Endothelial cell of umbilical vein (primary cell): Measurements from ENCODE around the gene SRSF1. TPM values are rescaled to one million over a fixed set of nuclear protein-coding genes. Genes with fewer than 3 reads are reported as not detected.

Experiments used
- BruUV-seq: library from RNA; stranded (reverse); fragments of 400-500 nt; replicated peaks from 2 replicates; lab custom pipeline; 2021; lab: Mats Ljungman, UMichigan
- CTCF ChIA-PET: fragments of 300-600, 350-600 bp; sonication (Branson Sonifier 250); formaldehyde crosslinking; loops from one replicate; lab custom pipeline; 2021; ENCODE audit warnings: antibody characterized with exemption, inconsistent platforms; lab: Charles Lee
- POLR2A ChIA-PET: fragments of 300-600, 350-600 bp; sonication (Branson Sonifier 250); formaldehyde crosslinking; loops from one replicate; lab custom pipeline; 2021; ENCODE audit warnings: antibody characterized with exemption, inconsistent platforms; lab: Charles Lee
- DNase-seq: peaks from one replicate; pipeline ENCODE4 v3.0.0-alpha.2; 2011; ENCODE audit warnings: low read depth, low spot score
- FAIRE-seq: peaks from 2 replicates; lab custom pipeline; 2011; peaks lifted over from hg19 to GRCh38; lab: Jason Lieb, UNC
- H2AFZ ChIP-seq: 2 replicates; pipeline ENCODE4 v1.6.0; 2012; ENCODE audit warnings: low read depth, low read length, control low read depth, inconsistent platforms
- H3K27ac ChIP-seq: 2 replicates; pipeline ENCODE4 v1.5.1; 2011; ENCODE audit warnings: low read depth, mild to moderate bottlenecking, control low read depth, low read length, moderate library complexity; ENCODE audit not compliant: insufficient read depth
- H3K27me3 ChIP-seq, 2 experiments: 2 replicates each; pipeline versions ENCODE4 v1.6.0 to v1.6.1; 2011; ENCODE audit warnings: low read length in 2 of 2, mixed read lengths in 1 of 2; ENCODE audit not compliant: control insufficient read depth in 2 of 2, insufficient read depth in 2 of 2
- H3K36me3 ChIP-seq, 2 experiments: 2 replicates in 1 of 2; 3 replicates in 1 of 2; pipeline ENCODE4 v1.5.1; 2011; ENCODE audit warnings: low read length in 2 of 2, mild to moderate bottlenecking in 1 of 2, moderate library complexity in 1 of 2; ENCODE audit not compliant: control insufficient read depth in 2 of 2, insufficient read depth in 2 of 2; ENCODE audit errors: extremely low read depth in 1 of 2
- H3K4me1 ChIP-seq: 3 replicates; pipeline ENCODE4 v1.5.1; 2011; ENCODE audit warnings: mild to moderate bottlenecking, low read length; ENCODE audit not compliant: control insufficient read depth, insufficient read depth; ENCODE audit errors: extremely low read depth
- H3K4me2 ChIP-seq: 2 replicates; pipeline ENCODE4 v1.6.1; 2011; ENCODE audit warnings: low read length, control low read depth, mixed read lengths; ENCODE audit not compliant: insufficient read depth
- H3K4me3 ChIP-seq, 3 experiments: fragments of 200-600 bp in 1 of 3; sonication (generic), shearing (Covaris generic) in 1 of 3; replicated peaks in 1 of 3; 2 replicates each; pipeline ENCODE4 v1.5.1; 2011 to 2016; ENCODE audit warnings: control low read depth in 3 of 3, low read length in 3 of 3, mild to moderate bottlenecking in 2 of 3, inconsistent platforms in 1 of 3, low read depth in 1 of 3, moderate library complexity in 1 of 3; ENCODE audit not compliant: insufficient read depth in 1 of 3
- H3K79me2 ChIP-seq: 2 replicates; pipeline ENCODE4 v1.6.0; 2012; ENCODE audit warnings: low read length, inconsistent platforms; ENCODE audit not compliant: control insufficient read depth, insufficient read depth
- H3K9ac ChIP-seq: replicated peaks from 2 replicates; pipeline ENCODE3; 2011; ENCODE audit warnings: low read length, control low read depth; ENCODE audit not compliant: insufficient read depth; ENCODE audit errors: extremely low read depth
- H3K9me1 ChIP-seq: replicated peaks from 3 replicates; pipeline ENCODE4 v1.6.0; 2011; ENCODE audit warnings: mild to moderate bottlenecking, low read length; ENCODE audit not compliant: control insufficient read depth, insufficient read depth; ENCODE audit errors: extremely low read depth
- H3K9me3 ChIP-seq: replicated peaks from 2 replicates; pipeline ENCODE4 v1.5.1; 2012; ENCODE audit warnings: low read length, inconsistent platforms; ENCODE audit not compliant: control insufficient read depth, insufficient read depth
- H4K20me1 ChIP-seq: replicated peaks from 2 replicates; pipeline ENCODE3; 2011; ENCODE audit warnings: mild to moderate bottlenecking, low read length; ENCODE audit not compliant: control insufficient read depth, insufficient read depth; ENCODE audit errors: extremely low read depth
- EZH2 ChIP-seq: IDR thresholded peaks from 2 replicates; pipeline ENCODE4 v1.6.1; 2012; ENCODE audit warnings: borderline replicate concordance, low read depth, mild to moderate bottlenecking, moderate library complexity, low read length, inconsistent platforms; ENCODE audit not compliant: severe bottlenecking
- GATA2 ChIP-seq: IDR thresholded peaks from 2 replicates; pipeline ENCODE4 v1.7.0; 2011; ENCODE audit warnings: low read depth, mild to moderate bottlenecking, moderate library complexity, mixed read lengths, low read length; ENCODE audit not compliant: insufficient read length, insufficient read depth
- MAX ChIP-seq: IDR thresholded peaks from 2 replicates; pipeline ENCODE4 v1.6.1; 2011; ENCODE audit not compliant: insufficient read depth, insufficient read length
- MYC ChIP-seq: IDR thresholded peaks from one replicate; pipeline ENCODE4 v1.6.1; 2011; ENCODE audit warnings: mild to moderate bottlenecking, low read depth, low read length
- POLR2A ChIP-seq: IDR thresholded peaks from 2 replicates; pipeline ENCODE4 v1.6.1; 2012; ENCODE audit warnings: low read depth, mild to moderate bottlenecking, control low read depth, low read length
- POLR2AphosphoS5 ChIP-seq: IDR thresholded peaks from 2 replicates; pipeline ENCODE4 v1.6.1; 2012; ENCODE audit warnings: low read depth, mild to moderate bottlenecking, control low read depth, low read length, moderate library complexity; ENCODE audit not compliant: insufficient read depth
- dilution Hi-C: fragments of 300-500 bp; cut with MboI; formaldehyde crosslinking; loops from one replicate; pipeline ENCODE4 v1.15.0; 2019; ENCODE audit warnings: low sequenced_read_pairs; ENCODE audit not compliant: extremely low pct_ligation_motif_present
- intact Hi-C: fragments of 100-400 bp; cut with micrococcal nuclease; formaldehyde crosslinking; loops from one replicate; pipeline ENCODE4 v1.10.0; 2022
- polyA plus RNA-seq, 4 experiments: library from polyadenylated mRNA; depleted of rRNA in 3 of 4; stranded (reverse) in 3 of 4; unstranded in 1 of 4; fragments of >200 nt; gene quantifications; 2 replicates each; pipeline versions ENCODE4 v1.2.1 to v1.2.3, GENCODE V29; 2011 to 2012; ENCODE audit warnings: missing spikeins in 1 of 4
- total RNA-seq: library from RNA; stranded (reverse); gene quantifications from 2 replicates; pipeline ENCODE4 v1.2.3, GENCODE V29; 2021
- TF ChIP-seq, protein P1 (sequence below), 2 donors: IDR thresholded peaks; 1 replicate in 1 of 2; 2 replicates in 1 of 2; pipeline ENCODE4 v1.5.1; 2011; ENCODE audit warnings: low read length in 2 of 2, mild to moderate bottlenecking in 2 of 2, moderate library complexity in 2 of 2, control low read depth in 1 of 2, inconsistent platforms in 1 of 2, low read depth in 1 of 2; ENCODE audit not compliant: insufficient read depth in 1 of 2; ENCODE audit errors: extremely low read depth in 1 of 2

Gene SRSF1
- total and polyA plus RNA-seq, 2 donors (not counting 3 experiments of a cell fraction or from before 2014, with no cell fraction given), result 133 to 316 TPM

DNA sequence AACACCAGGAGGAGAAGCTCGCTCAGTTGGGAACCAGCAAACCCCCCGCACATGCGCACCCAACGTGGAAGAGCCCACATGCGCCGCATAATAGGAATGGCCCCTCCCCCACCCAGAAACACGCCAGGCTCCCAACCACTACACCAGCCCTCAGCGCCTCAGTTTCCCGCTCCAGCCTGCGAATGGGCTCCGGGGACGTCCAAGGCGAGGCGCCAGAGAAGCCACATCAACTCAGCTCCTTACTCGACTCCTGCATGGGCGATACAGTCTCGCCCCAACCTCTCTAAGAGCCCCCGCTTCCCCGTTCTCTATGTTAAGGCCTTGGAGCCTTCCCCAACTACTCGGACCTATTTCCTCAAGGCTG, 504 bp downstream of the SRSF1 start:
- no peaks in the 10 kb centered on the region for H3K9me3 ChIP-seq
- H3K27me3 ChIP-seq, result no peaks in the 10 kb centered on the region
- TF ChIP-seq POLR2AphosphoS5 (no peak), POLR2A (no peak), GATA2 (no peak), MAX (peak; percentile 72), MYC (peak; percentile 85), EZH2 (no peak)
- TF ChIP-seq, protein P1, sequence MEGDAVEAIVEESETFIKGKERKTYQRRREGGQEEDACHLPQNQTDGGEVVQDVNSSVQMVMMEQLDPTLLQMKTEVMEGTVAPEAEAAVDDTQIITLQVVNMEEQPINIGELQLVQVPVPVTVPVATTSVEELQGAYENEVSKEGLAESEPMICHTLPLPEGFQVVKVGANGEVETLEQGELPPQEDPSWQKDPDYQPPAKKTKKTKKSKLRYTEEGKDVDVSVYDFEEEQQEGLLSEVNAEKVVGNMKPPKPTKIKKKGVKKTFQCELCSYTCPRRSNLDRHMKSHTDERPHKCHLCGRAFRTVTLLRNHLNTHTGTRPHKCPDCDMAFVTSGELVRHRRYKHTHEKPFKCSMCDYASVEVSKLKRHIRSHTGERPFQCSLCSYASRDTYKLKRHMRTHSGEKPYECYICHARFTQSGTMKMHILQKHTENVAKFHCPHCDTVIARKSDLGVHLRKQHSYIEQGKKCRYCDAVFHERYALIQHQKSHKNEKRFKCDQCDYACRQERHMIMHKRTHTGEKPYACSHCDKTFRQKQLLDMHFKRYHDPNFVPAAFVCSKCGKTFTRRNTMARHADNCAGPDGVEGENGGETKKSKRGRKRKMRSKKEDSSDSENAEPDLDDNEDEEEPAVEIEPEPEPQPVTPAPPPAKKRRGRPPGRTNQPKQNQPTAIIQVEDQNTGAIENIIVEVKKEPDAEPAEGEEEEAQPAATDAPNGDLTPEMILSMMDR (IDR thresholded peaks at IDR 0.05; ENCODE audit: extremely low read depth in 1 of 2, insufficient read depth in 1 of 2, low read depth in 1 of 2, low read length in 2 of 2), result no peak
- H3K9ac ChIP-seq, result peak overlapping the region; percentile 90
- H3K4me3 ChIP-seq, result peak overlapping the region; percentile 39 to 95 (median 85)
- ChIA-PET POLR2A (interaction anchor here (0.7 to 2.4 kb wide), 7 partner anchors 10 to 157 kb away, joined by 3 to 19 read pairs (median 4); partner anchors contain the start of genes DYNLL2, MRPS23 and VEZF1), CTCF (interaction anchor here (1.0 to 1.9 kb wide), 11 partner anchors 9 to 223 kb away, joined by 3 to 11 read pairs (median 5); partner anchors contain the start of gene DYNLL2)
- intact Hi-C loops, result loop anchor here (2.0 kb wide), 1 partner anchor 346 kb away; the partner anchor contains the start of gene SUPT4H1
- no peak overlapping the region for H2AFZ ChIP-seq
- peaks cover 39% of the 10 kb centered on the region for H3K4me1 ChIP-seq
- peak overlapping the region; percentile 67 for H3K27ac ChIP-seq
- no peak for FAIRE-seq
- no peaks in the 10 kb centered on the region for H3K9me1 ChIP-seq
- no peak overlapping the region for H3K4me2 ChIP-seq
- no TSS peak for BruUV-seq
- peaks cover 53% of the 10 kb centered on the region for H3K79me2 ChIP-seq
- H3K36me3 ChIP-seq, result peaks cover 13 to 20% of the 10 kb centered on the region in 2 experiments
- peaks cover 2% of the 10 kb centered on the region for H4K20me1 ChIP-seq
- peak; percentile 69 for DNase-seq
- dilution Hi-C loops, result no loop called here
